ENCODE measurements around the gene FOXN1.

The FOXN1 gene

GRCh38 chr17:28533091-28533807, 27.1 kb downstream of the FOXN1 start:
- H3K79me2 ChIP-seq (ENCODE audit: insufficient read depth, low read length): no peaks in the 10 kb centered on the region
- no peak overlapping the region for H3K4me3 ChIP-seq (ENCODE audit: insufficient read depth, low read length, poor library complexity, severe bottlenecking)
- no peaks in the 10 kb centered on the region for H4K20me1 ChIP-seq (ENCODE audit: low read depth, low read length)
- no peaks in the 10 kb centered on the region for H3K36me3 ChIP-seq (ENCODE audit: low read length)
- no peaks in the 10 kb centered on the region for H3K9me2 ChIP-seq (replicated peaks; ENCODE audit: insufficient read depth, low read length)
- no peak overlapping the region for H3K27ac ChIP-seq (ENCODE audit: low read depth, low read length)
- no peaks in the 10 kb centered on the region for H3F3A ChIP-seq (ENCODE audit: insufficient read depth)
- H3K27me3 ChIP-seq (ENCODE audit: low read length): no peaks in the 10 kb centered on the region
- H2AFZ ChIP-seq (ENCODE audit: low read depth, low read length, severe bottlenecking): no peak overlapping the region
- no peak overlapping the region for H3K9ac ChIP-seq (ENCODE audit: low read length)
- no peak overlapping the region for H3K4me2 ChIP-seq (ENCODE audit: low read depth, low read length, poor library complexity, severe bottlenecking)
- H3K9me3 ChIP-seq (ENCODE audit: insufficient read depth, low read length): no peaks in the 10 kb centered on the region
- TF ChIP-seq CTCF (IDR thresholded peaks at IDR 0.05; ENCODE audit: insufficient read depth, low read length, poor library complexity, severe bottlenecking): no peak

GRCh38 chr17:28534740-28535375, 28.7 kb downstream of the FOXN1 start:
- TF ChIP-seq CTCF (IDR thresholded peaks at IDR 0.05; ENCODE audit: insufficient read depth, low read length, poor library complexity, severe bottlenecking) (no peak), EZH2phosphoT487 (conservative IDR thresholded peaks at IDR 0.05; ENCODE audit: low read length) (no peak)
- Histone ChIP-seq H4K20me1 (ENCODE audit: low read depth, low read length) (no peaks in the 10 kb centered on the region), H3K27me3 (ENCODE audit: low read length) (no peaks in the 10 kb centered on the region)

DNA sequence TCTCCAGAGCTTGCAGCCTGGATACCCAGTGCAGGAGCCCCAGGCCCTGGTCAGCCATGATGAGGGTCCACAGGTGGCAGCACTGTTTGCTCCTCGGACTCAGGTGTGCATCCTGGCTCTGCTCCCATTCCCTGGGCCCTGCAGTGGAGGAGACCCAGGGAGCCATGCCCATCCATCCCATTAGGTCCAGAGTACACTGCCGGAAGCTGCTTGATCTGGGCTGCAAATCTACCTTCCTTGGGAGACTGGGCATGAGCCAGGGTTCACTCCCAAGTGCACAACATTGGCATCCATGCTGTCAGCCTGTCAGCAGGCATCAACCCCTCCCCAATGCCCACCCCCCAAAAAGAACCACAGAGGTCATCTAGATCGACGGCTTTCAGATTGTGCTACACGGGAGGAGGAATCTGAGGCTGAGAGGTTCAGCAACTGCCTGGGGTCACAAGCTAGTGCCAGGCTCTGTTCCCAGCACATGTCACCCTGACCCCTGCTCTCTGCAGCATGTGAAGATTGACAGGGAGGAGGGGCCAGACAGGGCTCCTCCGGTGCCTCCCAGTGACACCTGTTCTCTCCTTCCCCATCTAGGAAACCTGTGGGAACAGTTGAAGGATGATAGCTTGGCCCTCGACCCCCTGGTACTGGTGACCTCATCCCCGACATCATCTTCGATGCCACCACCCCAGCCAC, 30.5 kb downstream of the FOXN1 start:
- Histone ChIP-seq H3K27me3 (ENCODE audit: low read length) (no peaks in the 10 kb centered on the region), H3K79me2 (ENCODE audit: insufficient read depth, low read length) (no peaks in the 10 kb centered on the region), H3F3A (ENCODE audit: insufficient read depth) (no peaks in the 10 kb centered on the region), H3K9me2 (replicated peaks; ENCODE audit: insufficient read depth, low read length) (no peaks in the 10 kb centered on the region), H3K27ac (ENCODE audit: low read depth, low read length) (no peak overlapping the region), H3K36me3 (ENCODE audit: low read length) (no peaks in the 10 kb centered on the region), H2AFZ (ENCODE audit: low read depth, low read length, severe bottlenecking) (no peak overlapping the region), H4K20me1 (ENCODE audit: low read depth, low read length) (no peaks in the 10 kb centered on the region), H3K9me3 (ENCODE audit: insufficient read depth, low read length) (no peaks in the 10 kb centered on the region), H3K9ac (ENCODE audit: low read length) (no peak overlapping the region), H3K4me3 (ENCODE audit: insufficient read depth, low read length, poor library complexity, severe bottlenecking) (no peak overlapping the region), H3K4me2 (ENCODE audit: low read depth, low read length, poor library complexity, severe bottlenecking) (no peak overlapping the region)
- TF ChIP-seq CTCF (IDR thresholded peaks at IDR 0.05; ENCODE audit: insufficient read depth, low read length, poor library complexity, severe bottlenecking): no peak
- TF ChIP-seq EZH2phosphoT487 (conservative IDR thresholded peaks at IDR 0.05; ENCODE audit: low read length): no peak

More at GRCh38 chr17:28534740-28535375, 28.7 kb downstream of the FOXN1 start:
- Histone ChIP-seq H3K4me3 (ENCODE audit: insufficient read depth, low read length, poor library complexity, severe bottlenecking) (no peak overlapping the region), H3K9me3 (ENCODE audit: insufficient read depth, low read length) (no peaks in the 10 kb centered on the region), H3K9ac (ENCODE audit: low read length) (no peak overlapping the region), H3K4me2 (ENCODE audit: low read depth, low read length, poor library complexity, severe bottlenecking) (no peak overlapping the region), H3K36me3 (ENCODE audit: low read length) (no peaks in the 10 kb centered on the region), H3K79me2 (ENCODE audit: insufficient read depth, low read length) (no peaks in the 10 kb centered on the region), H3K9me2 (replicated peaks; ENCODE audit: insufficient read depth, low read length) (no peaks in the 10 kb centered on the region), H3K27ac (ENCODE audit: low read depth, low read length) (no peak overlapping the region), H3F3A (ENCODE audit: insufficient read depth) (no peaks in the 10 kb centered on the region), H2AFZ (ENCODE audit: low read depth, low read length, severe bottlenecking) (no peak overlapping the region)
